Stimulated activated memory B cell treated with anti-CD40 and anti-IgM and Interleukin-4, amounts not matched to agents 10 μg/mL and 1 μg/mL and 100 μg/mL, for 72 hours (primary cell): Measurements from ENCODE around the gene CCDC146.
"Not testable (repeated sequence)": the region's sequence is repeated elsewhere in the genome, so short reads cannot be mapped to it uniquely, and the experiment has no call there.

Experiments used
- ATAC-seq: fragments of 150-1000 bp; cut with Tn5 transposase; 2 replicates; pipeline ENCODE4 v1.10.0; 2021
- H3K27ac Mint-ChIP-seq: one replicate; pipeline ENCODE4 v1.8.0; 2022; ENCODE audit warnings: mild to moderate bottlenecking, mixed read lengths
- H3K27me3 Mint-ChIP-seq: one replicate; pipeline ENCODE4 v1.8.0; 2022; ENCODE audit warnings: mixed read lengths
- H3K36me3 Mint-ChIP-seq: one replicate; pipeline ENCODE4 v1.8.0; 2022; ENCODE audit warnings: mixed read lengths
- H3K4me1 Mint-ChIP-seq: one replicate; pipeline ENCODE4 v1.8.0; 2022; ENCODE audit warnings: mixed read lengths
- H3K4me3 Mint-ChIP-seq: one replicate; pipeline ENCODE4 v1.8.0; 2022; ENCODE audit warnings: mild to moderate bottlenecking, moderate library complexity, mixed read lengths
- H3K9me3 Mint-ChIP-seq: one replicate; pipeline ENCODE4 v1.8.0; 2022; ENCODE audit warnings: mixed read lengths

Gene CCDC146

GRCh38 chr7:77329466-77330168 lies 207.2 kb downstream of the CCDC146 start:
- no peaks in the 10 kb centered on the region for H3K9me3 Mint-ChIP-seq
- ATAC-seq = peak; percentile 21
- peaks cover 43% of the 10 kb centered on the region for H3K4me1 Mint-ChIP-seq
- no peaks in the 10 kb centered on the region for H3K27me3 Mint-ChIP-seq
- peak overlapping the region; percentile 75 for H3K27ac Mint-ChIP-seq
- H3K36me3 Mint-ChIP-seq = peaks cover 21% of the 10 kb centered on the region
- H3K4me3 Mint-ChIP-seq = peak overlapping the region; percentile 21

GRCh38 chr7:77330169-77330882 lies 207.9 kb downstream of the CCDC146 start:
- Mint-ChIP-seq H3K9me3 (no peaks in the 10 kb centered on the region), H3K4me1 (peaks cover 43% of the 10 kb centered on the region), H3K27me3 (no peaks in the 10 kb centered on the region), H3K27ac (peak overlapping the region; percentile 75), H3K4me3 (peak overlapping the region; percentile 21), H3K36me3 (peaks cover 19% of the 10 kb centered on the region)
- peak; percentile 94 for ATAC-seq

GRCh38 chr7:77331938-77332695 lies 209.7 kb downstream of the CCDC146 start:
- peak; percentile 83 for ATAC-seq
- H3K27ac Mint-ChIP-seq = no peak overlapping the region
- H3K27me3 Mint-ChIP-seq = no peaks in the 10 kb centered on the region
- no peaks in the 10 kb centered on the region for H3K9me3 Mint-ChIP-seq
- peak overlapping the region; percentile 13 for H3K4me3 Mint-ChIP-seq
- H3K36me3 Mint-ChIP-seq = peaks cover 25% of the 10 kb centered on the region
- peaks cover 56% of the 10 kb centered on the region for H3K4me1 Mint-ChIP-seq

GRCh38 chr7:77334039-77334438 lies 211.6 kb downstream of the CCDC146 start:
- Mint-ChIP-seq H3K4me1 (peaks cover 60% of the 10 kb centered on the region), H3K36me3 (peaks cover 20% of the 10 kb centered on the region)
- H3K27me3 Mint-ChIP-seq, H3K27ac Mint-ChIP-seq, H3K9me3 Mint-ChIP-seq, H3K4me3 Mint-ChIP-seq, ATAC-seq: not testable (repeated sequence)

- H3K27ac Mint-ChIP-seq = peak overlapping the region; percentile 67
- H3K4me3 Mint-ChIP-seq = no peak overlapping the region
- no peak for ATAC-seq
- no peaks in the 10 kb centered on the region for H3K9me3 Mint-ChIP-seq
- no peaks in the 10 kb centered on the region for H3K27me3 Mint-ChIP-seq
- H3K4me1 Mint-ChIP-seq = peaks cover 60% of the 10 kb centered on the region
- peaks cover 18% of the 10 kb centered on the region for H3K36me3 Mint-ChIP-seq
These were observed 213.2 kb downstream of the CCDC146 start for GRCh38 chr7:77335581-77335980.

- Mint-ChIP-seq H3K9me3 (peaks cover 3% of the 10 kb centered on the region), H3K4me1 (peaks cover 48% of the 10 kb centered on the region), H3K27me3 (no peaks in the 10 kb centered on the region), H3K27ac (no peak overlapping the region), H3K36me3 (peaks cover 18% of the 10 kb centered on the region), H3K4me3 (no peak overlapping the region)
- ATAC-seq = no peak
These were observed 215.1 kb downstream of the CCDC146 start for GRCh38 chr7:77337456-77337990.

GRCh38 chr7:77338260-77338659 lies 215.8 kb downstream of the CCDC146 start:
- Mint-ChIP-seq H3K4me1 (peaks cover 48% of the 10 kb centered on the region), H3K27ac (no peak overlapping the region), H3K27me3 (no peaks in the 10 kb centered on the region), H3K36me3 (peaks cover 18% of the 10 kb centered on the region), H3K9me3 (peaks cover 3% of the 10 kb centered on the region), H3K4me3 (no peak overlapping the region)
- ATAC-seq = peak; percentile 31

GRCh38 chr7:77338883-77339629 lies 216.6 kb downstream of the CCDC146 start:
- no peak overlapping the region for H3K27ac Mint-ChIP-seq
- peaks cover 48% of the 10 kb centered on the region for H3K4me1 Mint-ChIP-seq
- peaks cover 3% of the 10 kb centered on the region for H3K9me3 Mint-ChIP-seq
- H3K4me3 Mint-ChIP-seq = no peak overlapping the region
- H3K36me3 Mint-ChIP-seq = peaks cover 16% of the 10 kb centered on the region
- ATAC-seq = no peak
- no peaks in the 10 kb centered on the region for H3K27me3 Mint-ChIP-seq

GRCh38 chr7:77339726-77340125 lies 217.3 kb downstream of the CCDC146 start:
- H3K4me1 Mint-ChIP-seq = peaks cover 48% of the 10 kb centered on the region
- H3K36me3 Mint-ChIP-seq = peaks cover 14% of the 10 kb centered on the region
- ATAC-seq = no peak
- H3K9me3 Mint-ChIP-seq = peaks cover 3% of the 10 kb centered on the region
- no peak overlapping the region for H3K4me3 Mint-ChIP-seq
- no peaks in the 10 kb centered on the region for H3K27me3 Mint-ChIP-seq
- H3K27ac Mint-ChIP-seq = no peak overlapping the region
